Fibroblast of villous mesenchyme (primary cell): ENCODE measurements around the gene ILF2. TPM values are rescaled to one million over a fixed set of nuclear protein-coding genes. Genes with fewer than 3 reads are reported as not detected.
"Not testable (repeated sequence)": the region's sequence is repeated elsewhere in the genome, so short reads cannot be mapped to it uniquely, and the experiment has no call there.

Experiments
- DNase-seq: peaks from one replicate; pipeline ENCODE4 v3.0.0-alpha.2; 2010; ENCODE audit warnings: low read depth
- H3K4me3 ChIP-seq: 2 replicates; pipeline ENCODE4 v1.5.1; 2011; ENCODE audit warnings: low read depth, mild to moderate bottlenecking, low read length
- total RNA-seq: library from RNA; depleted of rRNA; stranded (reverse); fragments of >200 nt; gene quantifications from 2 replicates; pipeline ENCODE4 v1.2.3, GENCODE V29; 2012
- TF ChIP-seq, protein P1 (sequence below): IDR thresholded peaks from 2 replicates; pipeline ENCODE4 v1.5.1; 2012; ENCODE audit warnings: low read depth, mild to moderate bottlenecking, low read length; ENCODE audit not compliant: insufficient read depth

ILF2 gene
- total RNA-seq, 1 donor, result 213 TPM

DNA sequence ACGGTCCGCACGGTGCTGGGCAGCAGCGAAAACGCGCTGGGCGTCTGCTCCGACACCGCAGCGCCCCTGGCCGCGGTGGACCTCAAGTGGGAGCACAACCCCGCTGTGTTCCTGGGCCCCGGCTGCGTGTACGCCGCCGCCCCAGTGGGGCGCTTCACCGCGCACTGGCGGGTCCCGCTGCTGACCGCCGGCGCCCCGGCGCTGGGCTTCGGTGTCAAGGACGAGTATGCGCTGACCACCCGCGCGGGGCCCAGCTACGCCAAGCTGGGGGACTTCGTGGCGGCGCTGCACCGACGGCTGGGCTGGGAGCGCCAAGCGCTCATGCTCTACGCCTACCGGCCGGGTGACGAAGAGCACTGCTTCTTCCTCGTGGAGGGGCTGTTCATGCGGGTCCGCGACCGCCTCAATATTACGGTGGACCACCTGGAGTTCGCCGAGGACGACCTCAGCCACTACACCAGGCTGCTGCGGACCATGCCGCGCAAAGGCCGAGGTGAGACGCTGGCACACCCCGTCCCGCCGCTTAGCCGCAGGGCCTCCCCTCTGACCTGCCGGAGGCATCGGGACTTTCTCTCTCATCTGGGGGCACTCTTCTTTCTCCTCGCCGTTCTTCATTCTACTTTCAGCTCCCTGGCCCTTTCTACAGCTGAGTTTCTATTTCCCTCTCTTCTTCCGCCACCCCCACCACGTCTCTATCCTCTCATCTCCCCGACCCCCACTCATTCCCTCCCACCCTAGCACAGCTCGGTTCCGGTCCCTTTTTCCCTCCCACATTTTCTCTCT lies 8.7 kb upstream of the ILF2 start:
- DNase-seq, result no peak
- peak overlapping the region; percentile 42 for H3K4me3 ChIP-seq
- TF ChIP-seq, protein P1, sequence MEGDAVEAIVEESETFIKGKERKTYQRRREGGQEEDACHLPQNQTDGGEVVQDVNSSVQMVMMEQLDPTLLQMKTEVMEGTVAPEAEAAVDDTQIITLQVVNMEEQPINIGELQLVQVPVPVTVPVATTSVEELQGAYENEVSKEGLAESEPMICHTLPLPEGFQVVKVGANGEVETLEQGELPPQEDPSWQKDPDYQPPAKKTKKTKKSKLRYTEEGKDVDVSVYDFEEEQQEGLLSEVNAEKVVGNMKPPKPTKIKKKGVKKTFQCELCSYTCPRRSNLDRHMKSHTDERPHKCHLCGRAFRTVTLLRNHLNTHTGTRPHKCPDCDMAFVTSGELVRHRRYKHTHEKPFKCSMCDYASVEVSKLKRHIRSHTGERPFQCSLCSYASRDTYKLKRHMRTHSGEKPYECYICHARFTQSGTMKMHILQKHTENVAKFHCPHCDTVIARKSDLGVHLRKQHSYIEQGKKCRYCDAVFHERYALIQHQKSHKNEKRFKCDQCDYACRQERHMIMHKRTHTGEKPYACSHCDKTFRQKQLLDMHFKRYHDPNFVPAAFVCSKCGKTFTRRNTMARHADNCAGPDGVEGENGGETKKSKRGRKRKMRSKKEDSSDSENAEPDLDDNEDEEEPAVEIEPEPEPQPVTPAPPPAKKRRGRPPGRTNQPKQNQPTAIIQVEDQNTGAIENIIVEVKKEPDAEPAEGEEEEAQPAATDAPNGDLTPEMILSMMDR, result peak; percentile 23

DNA sequence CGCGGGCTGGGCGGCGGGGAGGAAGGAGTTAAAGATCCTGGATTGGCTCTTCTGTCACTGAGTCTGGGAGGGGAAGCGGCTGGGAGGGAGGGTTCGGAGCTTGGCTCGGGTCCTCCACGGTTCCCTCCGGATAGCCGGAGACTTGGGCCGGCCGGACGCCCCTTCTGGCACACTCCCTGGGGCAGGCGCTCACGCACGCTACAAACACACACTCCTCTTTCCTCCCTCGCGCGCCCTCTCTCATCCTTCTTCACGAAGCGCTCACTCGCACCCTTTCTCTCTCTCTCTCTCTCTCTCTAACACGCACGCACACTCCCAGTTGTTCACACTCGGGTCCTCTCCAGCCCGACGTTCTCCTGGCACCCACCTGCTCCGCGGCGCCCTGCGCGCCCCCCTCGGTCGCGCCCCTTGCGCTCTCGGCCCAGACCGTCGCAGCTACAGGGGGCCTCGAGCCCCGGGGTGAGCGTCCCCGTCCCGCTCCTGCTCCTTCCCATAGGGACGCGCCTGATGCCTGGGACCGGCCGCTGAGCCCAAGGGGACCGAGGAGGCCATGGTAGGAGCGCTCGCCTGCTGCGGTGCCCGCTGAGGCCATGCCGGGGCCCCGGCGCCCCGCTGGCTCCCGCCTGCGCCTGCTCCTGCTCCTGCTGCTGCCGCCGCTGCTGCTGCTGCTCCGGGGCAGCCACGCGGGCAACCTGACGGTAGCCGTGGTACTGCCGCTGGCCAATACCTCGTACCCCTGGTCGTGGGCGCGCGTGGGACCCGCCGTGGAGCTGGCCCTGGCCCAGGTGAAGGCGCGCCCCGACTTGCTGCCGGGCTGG lies 7.9 kb upstream of the ILF2 start, which contains the start of gene NPR1:
TSS of gene NPR1 (plus strand) at position 170 of the 818 bp plus-strand sequence. CDS start at position 591, 421 bp downstream.
- DNase-seq, result no peak
- TF ChIP-seq, protein P1, result no peak
- peak within 1 kb of the TSS; percentile 42 for H3K4me3 ChIP-seq

DNA sequence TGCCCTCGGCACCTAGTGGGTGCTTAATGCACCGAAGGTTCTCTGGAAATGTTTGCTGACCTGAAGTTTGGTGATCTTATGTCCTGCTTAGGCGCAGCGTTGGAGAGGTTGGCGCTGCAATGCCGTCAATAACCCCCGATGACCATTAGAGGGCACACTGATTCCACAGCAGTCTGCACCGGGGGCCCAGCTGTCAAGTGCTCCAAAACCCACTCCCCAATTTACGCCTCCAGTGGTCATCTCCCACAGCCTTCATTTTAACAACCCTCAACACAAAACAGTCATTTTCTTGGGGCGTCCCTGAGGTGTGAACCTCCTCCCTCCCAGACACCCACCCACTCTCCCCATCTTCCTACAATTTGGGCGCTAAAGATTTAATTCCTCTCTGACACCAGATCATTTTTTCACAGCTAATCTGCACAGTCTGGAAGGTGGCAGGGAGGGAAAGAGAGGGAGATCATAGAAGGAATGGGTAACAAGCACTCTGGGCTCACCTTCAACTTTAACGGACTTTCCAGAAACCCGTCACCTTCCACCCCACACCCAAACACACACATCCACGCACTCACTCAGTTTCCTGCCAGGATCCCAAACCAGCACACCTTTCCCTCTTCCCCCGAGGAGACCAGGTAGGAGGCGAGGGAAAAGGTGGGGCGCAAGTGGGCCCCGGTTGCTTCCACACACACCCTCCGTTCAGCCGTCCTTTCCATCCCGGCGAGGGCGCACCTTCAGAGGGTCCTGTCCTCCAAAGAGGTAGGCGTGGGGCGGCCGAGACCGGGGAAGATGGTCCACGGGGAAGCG lies 7.1 kb upstream of the ILF2 start:
- peak; percentile 58 for DNase-seq
- TF ChIP-seq, protein P1, result peak; percentile 93
- H3K4me3 ChIP-seq, result peak overlapping the region; percentile 42

DNA sequence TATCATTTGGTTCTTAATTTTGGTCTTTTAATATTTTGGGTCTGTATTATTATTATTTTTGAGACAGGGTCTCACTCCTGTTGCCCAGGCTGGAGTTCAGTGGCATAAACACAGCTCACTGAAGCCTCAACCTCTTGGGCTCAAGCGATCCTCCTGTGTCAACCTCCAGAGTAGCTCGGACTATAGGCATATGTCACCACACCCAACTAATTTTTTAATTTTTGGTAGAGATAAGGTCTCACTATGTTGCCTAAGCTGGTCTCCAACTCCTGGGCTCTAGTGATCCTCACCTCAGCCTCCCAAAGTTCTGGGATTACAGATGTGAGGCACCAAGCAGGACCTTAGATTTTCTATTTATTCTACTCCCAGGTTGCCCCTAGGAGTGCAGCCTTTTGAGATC lies 2.7 kb upstream of the ILF2 start:
- TF ChIP-seq, protein P1, result no peak
- DNase-seq, result no peak
- no peak overlapping the region for H3K4me3 ChIP-seq

DNA sequence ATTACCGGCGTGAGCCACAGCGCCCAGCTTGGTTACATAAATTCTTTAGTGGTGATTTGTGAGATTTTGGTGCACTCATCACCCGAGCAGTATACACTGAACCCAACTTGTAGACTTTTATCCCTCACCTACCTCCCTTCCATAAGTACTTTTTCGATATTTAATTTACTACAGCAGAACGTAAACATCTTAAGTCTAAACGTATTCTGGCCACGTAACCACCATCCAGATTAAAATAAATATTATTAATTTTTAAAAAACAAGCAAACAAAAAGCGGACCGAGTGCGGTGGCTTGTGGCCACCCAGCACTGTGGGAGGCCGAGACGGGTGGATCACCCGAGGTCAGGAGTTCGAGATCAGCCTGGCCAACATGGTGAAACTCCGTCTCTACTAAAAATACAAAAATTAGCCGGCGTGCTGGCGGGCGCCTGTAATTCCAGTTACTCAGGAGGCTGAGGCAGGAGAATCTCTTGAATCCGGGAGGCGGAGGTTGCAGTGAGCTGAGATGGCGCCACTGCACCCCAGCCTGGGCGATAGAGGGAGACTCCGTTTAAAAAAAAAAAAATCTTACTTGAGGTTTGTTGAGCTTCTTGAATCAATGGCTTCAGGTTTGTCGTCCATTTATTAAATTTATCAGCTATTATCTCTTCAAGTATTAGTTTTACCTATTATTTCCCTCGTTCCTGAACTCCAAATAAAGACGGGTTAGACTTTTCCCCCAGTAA lies 998 bp upstream of the ILF2 start:
- peak overlapping the region; percentile 61 for H3K4me3 ChIP-seq
- not testable (repeated sequence) for DNase-seq

DNA sequence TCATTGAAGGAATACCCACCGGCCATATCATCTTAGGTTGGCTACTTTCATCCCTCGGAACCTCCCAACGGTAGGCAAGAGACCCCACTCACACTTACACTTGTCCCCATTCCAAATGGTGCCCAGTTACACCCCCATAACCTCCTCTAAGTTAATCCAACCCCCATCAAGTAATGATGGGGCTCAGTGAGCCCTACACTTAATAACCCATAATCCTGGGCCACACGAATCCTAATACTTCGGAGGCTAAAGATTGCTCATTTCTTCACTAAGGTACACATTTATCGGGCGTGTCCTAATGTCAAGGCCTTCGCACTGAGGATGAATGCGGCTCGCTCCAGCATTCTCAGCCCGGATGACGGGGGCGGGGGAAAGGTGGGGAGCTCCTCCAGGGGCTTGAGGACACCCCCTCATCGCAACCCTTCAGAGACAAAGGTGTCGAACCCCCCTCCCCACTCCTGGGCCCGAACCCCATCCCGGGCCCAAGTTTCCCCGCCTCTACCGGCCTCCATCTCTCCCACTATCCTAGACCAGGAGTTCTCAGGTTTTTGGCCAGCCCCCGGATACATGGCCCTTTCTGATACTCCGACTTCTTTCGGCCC lies 435 bp downstream of the ILF2 start:
- TF ChIP-seq, protein P1, result no peak
- DNase-seq, result no peak
- H3K4me3 ChIP-seq, result peak overlapping the region; percentile 96
